Superior temporal gyrus (tissue), 1 donor: ENCODE data around the gene TNFRSF21.
"Not testable (repeated sequence)": the region's sequence is repeated elsewhere in the genome, so short reads cannot be mapped to it uniquely, and the experiment has no call there.

Experiments used
- DNase-seq: peaks from one replicate; pipeline ENCODE4 v3.0.0-alpha.2; 2016; ENCODE audit errors: extremely low spot score

Gene TNFRSF21, protein sequence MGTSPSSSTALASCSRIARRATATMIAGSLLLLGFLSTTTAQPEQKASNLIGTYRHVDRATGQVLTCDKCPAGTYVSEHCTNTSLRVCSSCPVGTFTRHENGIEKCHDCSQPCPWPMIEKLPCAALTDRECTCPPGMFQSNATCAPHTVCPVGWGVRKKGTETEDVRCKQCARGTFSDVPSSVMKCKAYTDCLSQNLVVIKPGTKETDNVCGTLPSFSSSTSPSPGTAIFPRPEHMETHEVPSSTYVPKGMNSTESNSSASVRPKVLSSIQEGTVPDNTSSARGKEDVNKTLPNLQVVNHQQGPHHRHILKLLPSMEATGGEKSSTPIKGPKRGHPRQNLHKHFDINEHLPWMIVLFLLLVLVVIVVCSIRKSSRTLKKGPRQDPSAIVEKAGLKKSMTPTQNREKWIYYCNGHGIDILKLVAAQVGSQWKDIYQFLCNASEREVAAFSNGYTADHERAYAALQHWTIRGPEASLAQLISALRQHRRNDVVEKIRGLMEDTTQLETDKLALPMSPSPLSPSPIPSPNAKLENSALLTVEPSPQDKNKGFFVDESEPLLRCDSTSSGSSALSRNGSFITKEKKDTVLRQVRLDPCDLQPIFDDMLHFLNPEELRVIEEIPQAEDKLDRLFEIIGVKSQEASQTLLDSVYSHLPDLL

GRCh38 chr6:47309291-47310130, at the start of gene TNFRSF21:
TNFRSF21 (minus strand) TSS chr6:47309905; CDS start chr6:47309511, 394 bp downstream.
- DNase-seq, result peak; percentile 93

DNA sequence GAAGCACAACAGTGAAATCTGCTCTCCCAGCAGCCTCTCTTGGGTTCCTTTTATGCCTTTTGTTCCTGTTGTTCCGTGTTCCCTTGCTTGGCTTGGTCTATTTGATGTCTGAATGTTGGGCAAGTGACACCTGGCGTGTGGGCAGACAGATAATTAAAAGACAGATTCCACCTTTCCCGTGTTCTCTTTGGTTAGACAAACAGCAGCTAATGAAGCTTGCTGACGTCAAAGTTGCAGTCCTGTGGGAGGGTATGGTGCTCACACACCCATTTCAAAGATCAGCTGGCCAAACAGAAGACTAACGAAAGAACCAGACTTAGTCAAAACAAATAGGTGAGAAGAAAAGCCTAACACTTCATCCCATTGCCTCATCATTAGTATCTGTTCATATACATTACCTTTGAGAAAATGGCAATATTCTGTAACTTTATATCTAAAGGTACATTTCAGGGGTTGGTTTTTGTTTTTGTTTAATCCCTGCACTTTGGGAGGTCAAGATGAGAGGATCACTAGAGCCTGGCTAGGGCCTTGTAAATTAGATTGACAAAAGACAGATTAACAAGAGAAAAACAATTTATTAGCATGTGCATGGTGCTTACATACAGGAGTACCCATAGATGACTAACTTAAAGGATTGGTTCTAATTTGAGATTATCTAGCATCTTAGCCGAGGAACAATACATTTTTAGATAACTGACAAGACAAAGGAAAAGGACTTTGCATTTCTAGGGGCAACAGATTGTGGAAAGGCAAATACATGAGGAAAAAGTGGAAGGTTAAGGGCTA, 48.9 kb upstream of the TNFRSF21 start:
- DNase-seq, result no peak

DNA sequence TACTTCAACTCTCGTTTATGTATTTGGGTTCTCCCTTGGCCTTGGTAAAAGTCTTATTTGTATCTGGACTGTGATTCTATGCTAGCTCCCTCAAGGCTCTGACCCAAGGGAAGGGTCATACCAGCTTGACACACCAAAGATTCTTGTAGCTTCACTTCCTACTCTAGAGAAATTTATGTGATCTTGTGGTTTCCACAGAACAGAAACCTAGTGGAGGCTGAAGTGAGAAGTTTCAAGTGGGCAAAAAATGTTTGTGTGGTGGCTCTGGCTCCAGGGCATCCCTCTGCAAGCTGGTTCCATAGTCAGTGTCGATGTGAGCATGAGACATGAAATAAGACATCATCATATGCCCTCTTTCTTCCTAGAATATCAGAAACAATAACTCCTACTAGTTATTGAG, 48.1 kb upstream of the TNFRSF21 start:
- DNase-seq, result no peak

GRCh38 chr6:47355496-47355895, 45.8 kb upstream of the TNFRSF21 start:
- no peak for DNase-seq

DNA sequence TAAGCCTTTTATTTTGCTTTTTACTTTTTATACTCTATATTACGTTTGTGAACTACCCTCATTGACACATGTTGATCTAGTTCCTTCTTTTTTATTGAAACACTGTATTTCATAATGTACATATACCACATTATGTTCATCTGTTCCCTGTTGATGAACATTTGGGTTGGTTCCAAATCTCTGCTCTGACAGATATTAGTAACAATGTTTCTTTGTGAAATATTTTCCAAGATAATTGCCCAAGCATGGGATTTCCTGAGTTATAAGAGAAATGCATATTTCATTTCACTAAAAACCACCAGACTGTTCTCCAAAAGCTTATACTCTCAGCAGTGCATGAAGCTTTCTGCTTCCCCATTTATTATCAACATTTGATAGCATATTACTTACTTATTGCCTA, 44.2 kb upstream of the TNFRSF21 start:
- DNase-seq, result no peak

DNA sequence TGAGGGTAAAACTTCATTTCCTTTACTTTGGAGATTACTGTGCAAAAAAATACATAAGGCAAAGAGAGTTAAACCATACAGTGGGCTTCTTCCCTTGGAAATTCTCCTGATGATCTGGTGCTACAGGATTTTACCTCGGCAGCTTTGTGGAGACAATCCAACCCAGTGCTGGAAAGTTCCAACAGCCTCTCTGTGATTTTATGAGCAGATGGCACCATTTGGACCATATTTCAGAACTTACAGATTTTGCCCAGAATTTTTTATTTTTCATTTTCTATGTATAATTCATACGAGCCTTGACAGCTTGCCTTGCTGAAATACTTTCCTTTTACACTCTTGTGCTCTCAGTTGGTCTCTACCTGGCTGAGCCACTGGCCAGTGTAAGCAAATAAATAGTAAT, 43.3 kb upstream of the TNFRSF21 start:
- peak; percentile 31 for DNase-seq

GRCh38 chr6:47352194-47352920, 42.7 kb upstream of the TNFRSF21 start:
- no peak for DNase-seq

DNA sequence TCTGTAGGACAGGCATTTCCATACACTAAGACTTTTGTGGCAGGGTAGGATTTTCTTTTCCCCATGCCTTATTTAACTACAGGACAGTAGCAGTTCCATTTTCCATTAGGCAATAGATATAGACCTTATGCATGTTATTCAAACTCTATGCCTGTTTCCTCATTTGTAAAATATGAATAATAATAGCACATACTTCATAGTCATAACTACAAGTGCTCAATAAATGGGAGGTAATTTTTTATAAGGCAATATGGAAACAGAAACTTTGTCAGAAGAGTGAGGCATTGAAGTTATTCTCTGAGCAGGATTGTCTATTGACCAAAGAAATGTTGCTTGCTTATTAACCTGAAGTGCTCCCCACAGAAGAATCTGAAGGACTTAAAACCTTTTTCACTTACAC, 41.9 kb upstream of the TNFRSF21 start:
- DNase-seq, result no peak

DNA sequence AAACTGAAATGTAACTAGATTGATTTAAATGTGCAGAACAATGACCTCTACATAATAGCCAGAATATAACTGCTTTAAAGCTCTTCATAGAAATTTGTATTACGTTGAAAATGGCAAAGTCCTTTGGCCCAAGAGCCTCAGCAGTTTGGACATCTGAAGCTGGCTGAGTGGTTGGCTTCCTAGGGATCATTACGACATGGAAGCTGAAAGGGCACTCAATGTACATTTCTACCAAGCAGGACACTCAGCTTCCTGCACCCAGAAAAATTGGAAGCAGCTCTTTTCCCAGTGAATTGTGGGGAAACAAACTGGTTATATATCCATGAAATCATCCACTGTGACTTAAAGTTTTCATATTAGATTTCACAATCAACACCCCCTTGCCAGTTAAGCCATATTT, 40.2 kb upstream of the TNFRSF21 start:
- no peak for DNase-seq

DNA sequence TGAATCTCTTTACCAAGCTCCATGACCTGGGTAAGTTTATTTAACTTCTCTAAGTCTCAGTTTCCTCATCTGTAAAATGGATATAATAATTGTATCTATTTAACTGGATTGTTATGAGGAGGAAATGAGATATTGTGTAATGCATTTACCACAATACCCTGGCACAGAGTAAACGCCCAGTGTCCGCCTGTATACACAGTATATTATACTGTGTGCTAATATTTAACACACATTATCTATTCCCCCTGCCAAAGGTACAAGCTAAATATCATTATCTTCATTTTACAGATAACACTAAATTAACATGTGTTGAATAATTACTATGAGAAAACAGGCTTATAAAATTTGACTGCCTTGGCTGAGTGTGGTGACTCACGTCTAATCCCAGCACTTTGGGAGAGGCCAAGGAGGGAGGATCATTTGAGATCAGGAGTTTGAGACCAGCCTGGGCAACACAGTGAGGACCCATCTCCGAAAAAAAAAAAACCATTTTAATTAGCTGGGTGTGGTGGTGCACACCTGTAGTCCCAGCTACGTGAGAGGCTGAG, 38.7 kb upstream of the TNFRSF21 start:
- DNase-seq, result no peak

DNA sequence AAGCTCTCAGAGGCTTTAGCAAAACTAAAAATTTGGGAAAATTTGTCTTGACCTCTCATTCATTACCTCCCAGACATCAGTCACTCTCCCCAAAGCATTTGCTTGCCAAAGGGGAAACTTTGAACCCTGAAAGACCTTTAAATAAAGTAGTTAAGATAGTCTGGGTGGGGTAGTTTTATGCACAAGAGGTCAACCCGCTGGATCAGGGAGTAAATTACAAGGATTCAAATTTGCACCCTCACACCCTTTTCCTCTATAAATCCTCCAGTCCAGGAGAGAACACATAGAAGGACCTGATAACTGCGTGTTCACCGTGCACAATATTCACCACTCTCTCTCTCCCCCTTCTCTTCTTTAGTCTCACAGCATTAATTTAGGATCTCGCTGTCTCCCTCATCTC, 36.1 kb upstream of the TNFRSF21 start:
- no peak for DNase-seq

DNA sequence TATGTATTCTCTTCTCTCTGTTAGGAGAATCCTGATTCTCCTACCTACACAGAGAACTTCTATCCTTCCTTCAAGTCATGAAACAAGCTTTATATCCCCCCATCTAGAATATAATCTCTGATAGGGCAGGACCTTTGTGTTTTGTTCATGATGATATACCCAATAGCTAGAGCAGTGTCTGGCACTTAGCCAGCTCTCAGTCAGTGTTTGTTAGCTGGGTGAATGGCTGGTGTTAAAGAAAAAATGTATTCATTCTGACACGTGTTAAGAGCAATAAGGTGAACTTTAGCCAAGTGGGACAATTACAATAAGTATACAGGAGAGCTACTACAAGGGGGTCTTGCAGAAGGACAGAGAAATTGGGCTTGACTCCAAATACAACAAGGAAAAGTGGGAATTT, 34.3 kb upstream of the TNFRSF21 start:
- DNase-seq, result no peak

- DNase-seq, result no peak
These were observed 33.9 kb upstream of the TNFRSF21 start for GRCh38 chr6:47343600-47343999.

- no peak for DNase-seq
These were observed 33.1 kb upstream of the TNFRSF21 start for GRCh38 chr6:47342824-47343223.

DNA sequence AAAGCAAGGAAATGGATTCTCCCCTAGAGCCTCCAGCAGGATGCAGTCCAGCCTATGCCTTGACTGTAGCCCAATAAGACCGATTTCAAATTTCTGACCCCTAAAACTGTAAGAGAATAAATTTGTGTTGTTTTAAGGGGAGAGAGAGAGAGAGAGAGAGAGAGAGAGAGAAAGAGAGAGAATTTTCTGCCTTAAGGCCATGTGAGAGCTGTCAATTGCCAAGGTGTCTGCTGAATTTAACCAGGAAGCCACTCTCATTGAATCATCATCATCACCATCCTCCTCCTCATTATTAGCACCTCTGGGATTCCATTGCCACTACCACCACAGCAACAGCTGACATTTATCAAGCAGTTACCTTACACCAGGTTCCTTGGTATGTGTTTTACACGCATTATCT, 27.8 kb upstream of the TNFRSF21 start:
- DNase-seq, result no peak

GRCh38 chr6:47336334-47336733, 26.6 kb upstream of the TNFRSF21 start:
- no peak for DNase-seq

DNA sequence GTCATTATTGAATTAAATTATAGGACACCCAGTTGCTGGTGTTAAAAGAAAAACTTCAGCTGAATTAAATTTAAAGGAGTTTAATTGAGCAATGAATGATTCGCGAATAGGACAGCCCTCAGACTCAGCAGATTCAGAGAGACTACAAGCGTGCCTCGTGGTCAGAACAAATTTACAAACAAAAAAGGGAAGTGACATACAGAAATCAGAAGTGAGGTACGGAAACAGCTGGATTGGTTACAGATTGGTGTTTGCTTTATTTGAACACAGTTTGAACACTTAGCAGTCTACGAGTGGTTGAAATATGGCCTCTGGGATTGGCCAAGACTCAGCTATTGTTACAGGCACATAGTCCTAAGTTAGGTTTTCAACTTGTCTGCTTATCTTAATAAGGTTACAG, 25.8 kb upstream of the TNFRSF21 start:
- DNase-seq, result no peak

GRCh38 chr6:47334334-47334733, 24.6 kb upstream of the TNFRSF21 start:
- DNase-seq, result no peak

DNA sequence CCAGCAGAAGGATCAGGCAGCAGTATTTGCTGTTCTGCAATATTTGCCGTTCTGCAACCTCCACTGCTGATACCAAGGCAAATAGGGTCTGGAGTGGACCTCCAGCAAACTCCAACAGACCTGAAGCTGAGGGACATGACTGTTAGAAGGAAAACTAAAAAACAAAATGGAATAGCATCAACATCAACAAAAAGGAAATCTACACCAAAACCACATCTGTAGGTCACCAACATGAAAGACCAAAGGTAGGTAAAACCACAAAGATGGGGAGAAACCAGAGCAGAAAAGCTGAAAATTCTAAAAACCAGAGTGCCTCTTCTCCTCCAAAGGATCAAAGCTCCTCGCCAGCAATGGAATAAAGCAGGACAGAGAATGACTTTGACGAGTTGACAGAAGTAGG, 18.9 kb upstream of the TNFRSF21 start:
- DNase-seq, result not testable (repeated sequence)

DNA sequence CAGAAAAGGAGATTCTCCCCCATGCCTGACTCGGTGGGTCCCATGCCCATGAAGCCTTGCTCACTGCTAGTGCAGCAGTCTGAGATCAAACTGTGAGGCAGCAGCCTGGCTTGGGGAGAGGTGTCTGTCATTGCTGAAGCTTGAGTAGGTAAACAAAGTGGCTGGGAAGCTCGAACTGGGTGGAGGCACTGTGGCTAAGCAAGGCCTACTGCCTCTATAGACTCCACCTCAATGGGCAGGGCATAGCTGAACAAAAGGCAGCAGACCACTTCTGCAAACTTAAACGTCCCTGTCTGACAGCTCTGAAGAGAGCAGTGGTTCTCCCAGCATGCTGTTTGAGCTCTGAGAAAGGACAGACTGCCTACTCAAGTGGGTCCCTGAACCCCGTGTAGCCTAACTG, 18.4 kb upstream of the TNFRSF21 start:
- DNase-seq, result not testable (repeated sequence)

GRCh38 chr6:47323887-47324286, 14.2 kb upstream of the TNFRSF21 start:
- no peak for DNase-seq
